HAP-1 (cell line): ENCODE measurements around the gene TMC8.

ENCODE experiments used
- DNase-seq, 2 experiments: peaks; one replicate each; pipeline ENCODE4 v3.0.0-alpha.2; 2016 to 2020; ENCODE audit warnings: low spot score in 2 of 2
- H3K27me3 ChIP-seq: fragments of 250-450 bp; sonication (Bioruptor Pico); 2 replicates; pipeline ENCODE4 v1.5.1; 2020; ENCODE audit warnings: low read depth, mild to moderate bottlenecking, moderate library complexity
- H3K36me3 ChIP-seq: fragments of 250-450 bp; sonication (Bioruptor Pico); replicated peaks from 2 replicates; pipeline ENCODE4 v1.5.1; 2020; ENCODE audit warnings: mild to moderate bottlenecking
- H3K4me1 ChIP-seq: fragments of 250-450 bp; sonication (Bioruptor Pico); 2 replicates; pipeline ENCODE4 v1.5.1; 2020; ENCODE audit warnings: mild to moderate bottlenecking
- H3K4me3 ChIP-seq: fragments of 250-450 bp; sonication (Bioruptor Pico); 2 replicates; pipeline ENCODE4 v1.5.1; 2020; ENCODE audit warnings: mild to moderate bottlenecking, moderate library complexity
- H3K9me3 ChIP-seq: fragments of 250-450 bp; sonication (Bioruptor Pico); 2 replicates; pipeline ENCODE4 v1.5.1; 2020; ENCODE audit warnings: mild to moderate bottlenecking, moderate library complexity
- in situ Hi-C: fragments of 300-500 bp; cut with MboI; formaldehyde crosslinking; loops from 3 replicates; pipeline ENCODE4 v1.14.3; 2020; ENCODE audit warnings: low sequenced_read_pairs, inconsistent platforms, mixed read lengths

The TMC8 gene

GRCh38 chr17:78185981-78186691 is 55.6 kb downstream of the TMC8 start:
- in situ Hi-C loops = no loop called here
- Histone ChIP-seq H3K4me1 (peaks cover 12% of the 10 kb centered on the region), H3K4me3 (peak overlapping the region; percentile 87), H3K9me3 (no peaks in the 10 kb centered on the region), H3K36me3 (peaks cover 46% of the 10 kb centered on the region), H3K27me3 (no peaks in the 10 kb centered on the region)
- DNase-seq = peak; percentile 32 to 72

- Histone ChIP-seq H3K27me3 (no peaks in the 10 kb centered on the region), H3K9me3 (no peaks in the 10 kb centered on the region), H3K36me3 (peaks cover 42% of the 10 kb centered on the region), H3K4me1 (peaks cover 12% of the 10 kb centered on the region), H3K4me3 (peak within 1 kb of the TSS; percentile 87)
- DNase-seq = peak; percentile 99
- in situ Hi-C loops = no loop called here
Measured at GRCh38 chr17:78186692-78187595, 56.4 kb downstream of the TMC8 start, which contains the start of the genes AFMID and TK1. AFMID (plus strand) TSS chr17:78187362; CDS start chr17:78187371, 9 bp downstream. TK1 (minus strand) TSS chr17:78187052; CDS start chr17:78186994, 58 bp downstream.
